NCI-H2196 (cell line): ENCODE measurements around the gene MAGEC1.
"Not testable (repeated sequence)": the region's sequence is repeated elsewhere in the genome, so short reads cannot be mapped to it uniquely, and the experiment has no call there.

Experiments used
- DNase-seq: peaks from one replicate; lab custom pipeline; 2025; ENCODE audit not compliant: unreplicated experiment; lab: John Stamatoyannopoulos, UW

Gene MAGEC1, protein sequence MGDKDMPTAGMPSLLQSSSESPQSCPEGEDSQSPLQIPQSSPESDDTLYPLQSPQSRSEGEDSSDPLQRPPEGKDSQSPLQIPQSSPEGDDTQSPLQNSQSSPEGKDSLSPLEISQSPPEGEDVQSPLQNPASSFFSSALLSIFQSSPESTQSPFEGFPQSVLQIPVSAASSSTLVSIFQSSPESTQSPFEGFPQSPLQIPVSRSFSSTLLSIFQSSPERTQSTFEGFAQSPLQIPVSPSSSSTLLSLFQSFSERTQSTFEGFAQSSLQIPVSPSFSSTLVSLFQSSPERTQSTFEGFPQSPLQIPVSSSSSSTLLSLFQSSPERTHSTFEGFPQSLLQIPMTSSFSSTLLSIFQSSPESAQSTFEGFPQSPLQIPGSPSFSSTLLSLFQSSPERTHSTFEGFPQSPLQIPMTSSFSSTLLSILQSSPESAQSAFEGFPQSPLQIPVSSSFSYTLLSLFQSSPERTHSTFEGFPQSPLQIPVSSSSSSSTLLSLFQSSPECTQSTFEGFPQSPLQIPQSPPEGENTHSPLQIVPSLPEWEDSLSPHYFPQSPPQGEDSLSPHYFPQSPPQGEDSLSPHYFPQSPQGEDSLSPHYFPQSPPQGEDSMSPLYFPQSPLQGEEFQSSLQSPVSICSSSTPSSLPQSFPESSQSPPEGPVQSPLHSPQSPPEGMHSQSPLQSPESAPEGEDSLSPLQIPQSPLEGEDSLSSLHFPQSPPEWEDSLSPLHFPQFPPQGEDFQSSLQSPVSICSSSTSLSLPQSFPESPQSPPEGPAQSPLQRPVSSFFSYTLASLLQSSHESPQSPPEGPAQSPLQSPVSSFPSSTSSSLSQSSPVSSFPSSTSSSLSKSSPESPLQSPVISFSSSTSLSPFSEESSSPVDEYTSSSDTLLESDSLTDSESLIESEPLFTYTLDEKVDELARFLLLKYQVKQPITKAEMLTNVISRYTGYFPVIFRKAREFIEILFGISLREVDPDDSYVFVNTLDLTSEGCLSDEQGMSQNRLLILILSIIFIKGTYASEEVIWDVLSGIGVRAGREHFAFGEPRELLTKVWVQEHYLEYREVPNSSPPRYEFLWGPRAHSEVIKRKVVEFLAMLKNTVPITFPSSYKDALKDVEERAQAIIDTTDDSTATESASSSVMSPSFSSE

GRCh38 chrX:141903400-141904155 is at the start of gene MAGEC1:
Gene MAGEC1, plus strand, starts transcription at chrX:141903894. Its CDS starts 1,179 bp downstream, at chrX:141905073.
- no peak for DNase-seq

DNA sequence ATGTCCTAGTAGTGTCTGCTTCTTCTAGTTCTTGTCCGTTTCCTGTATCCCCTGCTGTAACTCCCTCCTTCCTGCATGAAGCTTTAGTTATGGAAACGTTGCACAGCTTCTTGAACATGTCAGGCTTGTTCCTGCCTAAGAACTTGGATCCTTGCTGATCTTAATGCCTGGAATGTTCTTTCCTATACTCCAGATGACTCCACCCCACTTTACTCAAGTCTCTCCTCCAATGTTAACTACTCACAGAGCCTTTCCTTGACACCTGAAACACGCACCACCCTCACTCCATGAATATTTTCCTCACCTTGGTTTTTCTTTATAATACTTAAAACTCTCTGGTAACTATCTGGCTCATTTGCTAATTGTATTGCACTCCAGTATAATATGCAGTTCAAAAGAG is 46.2 kb upstream of the MAGEC1 start:
- DNase-seq, result no peak

GRCh38 chrX:141879616-141880015 is 24.1 kb upstream of the MAGEC1 start:
- no peak for DNase-seq

DNA sequence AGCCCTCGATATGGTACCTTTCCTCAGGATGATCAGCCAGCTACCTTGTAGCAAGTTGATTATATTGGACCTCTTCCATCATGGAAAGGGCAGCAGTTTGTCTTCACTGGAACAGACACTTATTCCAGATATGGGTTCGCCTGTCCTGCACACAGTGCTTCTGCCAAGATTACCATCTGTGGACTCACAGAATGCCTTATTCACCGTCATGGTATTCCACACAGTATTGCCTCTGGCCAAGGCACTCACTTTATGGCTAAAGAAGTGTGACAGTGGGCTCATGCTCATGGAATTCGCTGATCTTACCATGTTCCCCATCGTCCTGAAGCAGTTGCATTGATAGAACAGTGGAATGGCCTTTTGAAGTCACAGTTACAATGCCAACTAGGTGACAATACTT is 14.9 kb upstream of the MAGEC1 start:
- not testable (repeated sequence) for DNase-seq

GRCh38 chrX:141894733-141895132 is 9.0 kb upstream of the MAGEC1 start:
- DNase-seq, result no peak

- DNase-seq, result no peak
Measured at GRCh38 chrX:141897690-141898089, 6.0 kb upstream of the MAGEC1 start.

DNA sequence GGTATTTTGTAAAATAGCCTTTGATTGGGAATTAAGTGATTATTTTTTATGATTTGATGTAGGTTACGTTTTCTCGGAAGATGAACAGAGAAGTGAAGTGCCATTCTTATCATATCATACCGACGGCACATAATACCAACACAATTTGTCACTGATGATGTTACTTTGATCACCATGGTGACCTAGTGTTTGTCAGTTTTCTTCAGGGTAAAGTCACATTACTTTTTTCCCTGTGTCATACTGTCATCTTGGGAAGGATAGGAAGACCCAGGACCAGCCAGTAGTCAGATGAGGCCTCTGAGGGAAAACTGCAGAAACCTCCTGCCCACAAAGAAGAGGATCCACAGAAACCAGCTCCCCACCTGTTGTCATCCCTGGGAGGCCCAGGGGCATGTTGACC is 1.3 kb upstream of the MAGEC1 start:
- DNase-seq, result no peak

DNA sequence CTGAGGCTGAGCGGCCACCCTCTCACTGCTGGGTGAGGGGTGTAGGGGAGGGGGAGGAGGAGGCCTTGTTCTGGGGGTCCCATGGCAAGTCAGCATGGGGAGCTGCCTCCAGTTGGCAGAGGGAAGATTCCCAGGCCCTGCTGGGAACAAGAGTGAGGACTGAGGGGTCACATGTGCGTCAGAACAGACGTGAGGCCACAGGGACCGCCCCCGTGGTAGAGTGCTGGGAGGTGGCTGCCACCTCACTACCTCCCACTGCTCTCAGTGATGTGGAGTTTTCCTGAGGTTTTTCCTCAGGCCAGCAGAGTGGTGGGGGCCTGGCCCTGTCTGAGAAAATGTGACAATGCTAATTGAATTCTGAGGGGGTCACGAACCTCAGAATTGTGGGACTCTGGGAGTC is 568 bp downstream of the MAGEC1 start:
- DNase-seq, result no peak

DNA sequence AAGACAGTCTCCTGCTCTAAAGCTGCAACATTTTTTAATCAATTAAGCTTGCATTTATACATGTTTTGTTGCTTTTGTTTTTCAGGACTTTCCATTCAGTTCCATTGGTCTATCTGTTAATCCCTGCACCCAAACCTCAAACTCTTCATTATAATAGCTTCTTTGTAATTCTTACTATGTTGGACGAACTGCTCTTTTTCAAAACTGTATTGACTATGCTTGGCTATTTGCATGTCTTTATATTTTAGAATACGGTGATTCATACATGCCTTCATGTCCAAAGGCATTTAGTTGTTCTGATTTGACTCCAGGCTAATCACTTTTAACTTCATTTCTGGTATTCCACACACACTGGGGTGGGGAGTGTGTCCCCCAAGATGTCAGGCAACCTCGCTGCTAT is 14.1 kb downstream of the MAGEC1 start:
- DNase-seq, result no peak

- DNase-seq, result no peak
Measured at GRCh38 chrX:141924293-141924692, 20.6 kb downstream of the MAGEC1 start.

- DNase-seq, result no peak
Measured at GRCh38 chrX:141928432-141928831, 24.7 kb downstream of the MAGEC1 start.

DNA sequence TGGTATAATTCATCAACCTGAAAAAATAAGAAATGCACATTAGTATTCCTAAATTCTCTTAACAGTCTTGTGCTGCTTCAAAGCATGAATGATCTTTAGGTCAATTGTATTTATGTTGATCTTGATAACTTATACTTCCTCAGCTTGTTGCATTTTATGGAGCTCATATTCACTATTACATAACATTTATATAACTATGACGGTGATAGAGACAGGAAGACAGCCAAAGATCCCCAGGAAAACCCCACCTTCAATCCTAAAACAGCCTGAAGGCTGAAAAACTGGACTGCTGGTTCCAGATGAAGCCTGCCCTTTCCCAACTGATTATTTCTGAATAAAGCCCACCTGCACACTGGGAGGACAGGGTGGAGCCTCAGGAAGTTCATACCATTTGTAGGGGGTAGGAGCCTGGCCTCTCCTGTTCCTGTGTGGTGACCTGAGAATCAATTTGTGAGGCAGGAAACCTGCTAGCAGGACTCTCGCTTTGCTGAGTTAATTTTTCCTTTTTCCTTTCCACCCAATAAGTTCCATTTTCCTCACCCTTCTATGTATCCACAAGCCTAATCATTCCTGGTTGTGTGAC is 30.5 kb downstream of the MAGEC1 start:
- no peak for DNase-seq

GRCh38 chrX:141935645-141936044 is 32.0 kb downstream of the MAGEC1 start:
- no peak for DNase-seq

- DNase-seq, result no peak
Measured at GRCh38 chrX:141936080-141936479, 32.4 kb downstream of the MAGEC1 start.

- DNase-seq, result no peak
Measured at GRCh38 chrX:141941234-141941633, 37.5 kb downstream of the MAGEC1 start.

DNA sequence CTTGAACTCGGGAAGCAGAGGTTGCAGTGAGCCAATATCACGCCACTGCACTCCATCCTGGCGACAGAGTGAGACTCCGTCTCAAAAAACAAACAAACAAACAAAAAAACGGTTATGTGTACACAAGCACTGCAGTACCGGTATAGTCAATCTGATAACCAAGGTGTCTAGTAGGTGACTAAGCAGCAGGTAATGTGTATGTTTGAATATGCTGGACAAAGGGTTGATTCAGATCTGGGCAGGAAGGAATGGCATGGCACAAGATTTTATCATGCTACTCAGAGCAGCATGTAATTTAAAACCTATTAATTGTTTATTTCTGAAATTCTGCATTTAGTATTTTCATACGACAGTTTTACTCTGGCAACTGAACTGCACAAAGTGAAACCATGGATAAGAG is 41.7 kb downstream of the MAGEC1 start:
- DNase-seq, result no peak

GRCh38 chrX:141947350-141947749 is 43.7 kb downstream of the MAGEC1 start:
- DNase-seq, result no peak

DNA sequence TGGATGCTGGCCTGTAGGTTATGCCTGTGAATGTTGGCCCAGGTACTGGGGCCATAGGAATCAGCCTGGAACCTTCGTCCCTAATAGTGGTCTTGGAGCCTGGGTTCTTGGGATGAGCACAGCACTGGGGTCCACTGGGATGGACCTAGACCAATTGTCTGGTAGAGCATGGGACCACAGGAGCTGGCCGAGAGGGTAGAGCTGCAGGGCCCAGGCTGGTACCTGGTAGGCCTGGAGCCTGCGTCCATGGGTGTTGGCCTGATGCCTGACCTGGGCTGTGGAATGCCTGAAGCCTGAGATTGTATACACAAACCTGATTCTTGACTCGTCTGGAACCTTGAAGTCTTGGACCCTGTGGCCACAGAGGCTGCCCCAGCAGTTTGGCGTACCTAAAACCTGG is 48.9 kb downstream of the MAGEC1 start:
- DNase-seq, result no peak

DNA sequence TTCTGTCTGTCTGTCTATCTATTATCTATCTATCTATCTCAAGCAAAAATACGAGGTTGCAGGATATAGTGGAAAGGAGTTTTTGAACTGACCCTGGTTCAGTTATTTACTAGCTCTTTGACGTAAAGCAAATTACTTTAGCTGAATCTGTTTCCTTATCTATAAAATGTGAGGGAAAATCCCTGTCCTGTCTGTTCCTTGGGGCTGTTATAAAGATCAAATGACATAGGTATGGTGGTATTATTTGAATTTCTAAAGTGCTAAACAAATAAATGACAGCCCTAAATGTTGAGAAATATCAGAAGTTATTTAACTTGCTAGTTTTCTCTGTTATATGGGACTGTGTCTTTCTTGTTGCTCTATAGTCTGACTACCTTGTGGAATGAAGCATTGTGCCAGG is 55.0 kb downstream of the MAGEC1 start:
- no peak for DNase-seq
